EH (cell line): ENCODE data around the gene ACER3.
A peak's percentile ranks its signal among the peaks of the same experiment; 100 is the strongest.
"Not testable (repeated sequence)": the region's sequence is repeated elsewhere in the genome, so short reads cannot be mapped to it uniquely, and the experiment has no call there.

Experiments
- DNase-seq: peaks from one replicate; pipeline ENCODE4 v3.0.0-alpha.2; 2015; ENCODE audit warnings: low read depth

Gene ACER3

GRCh38 chr11:77059806-77060205 is 199.1 kb downstream of the ACER3 start:
- DNase-seq, result no peak

DNA sequence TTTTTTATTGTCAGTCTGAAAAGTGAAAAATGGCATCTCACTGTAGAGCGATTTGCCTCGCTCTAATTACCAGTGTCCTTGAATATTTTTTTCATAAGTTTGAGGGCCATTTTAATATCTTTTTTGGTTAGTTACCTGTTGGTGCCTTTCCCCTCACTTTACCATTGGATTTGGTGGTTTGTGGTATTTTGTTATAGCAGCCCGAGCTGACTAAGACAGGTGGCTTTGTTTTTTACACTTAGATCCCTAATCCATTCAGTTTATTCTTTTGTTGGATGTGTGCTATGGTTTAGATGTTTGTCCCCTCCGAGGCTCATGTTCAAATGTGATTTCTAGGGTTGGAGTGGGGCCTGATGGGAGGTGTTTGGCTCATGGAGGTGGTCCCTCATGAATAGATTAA is 199.5 kb downstream of the ACER3 start:
- no peak for DNase-seq

- not testable (repeated sequence) for DNase-seq
These were observed 200.5 kb downstream of the ACER3 start for GRCh38 chr11:77061258-77061657.

- DNase-seq, result no peak
These were observed 202.2 kb downstream of the ACER3 start for GRCh38 chr11:77062924-77063323.

GRCh38 chr11:77063407-77063806 is 202.7 kb downstream of the ACER3 start:
- DNase-seq, result no peak

- DNase-seq, result no peak
These were observed 203.1 kb downstream of the ACER3 start for GRCh38 chr11:77063861-77064260.

- no peak for DNase-seq
These were observed 204.0 kb downstream of the ACER3 start for GRCh38 chr11:77064648-77065217.

DNA sequence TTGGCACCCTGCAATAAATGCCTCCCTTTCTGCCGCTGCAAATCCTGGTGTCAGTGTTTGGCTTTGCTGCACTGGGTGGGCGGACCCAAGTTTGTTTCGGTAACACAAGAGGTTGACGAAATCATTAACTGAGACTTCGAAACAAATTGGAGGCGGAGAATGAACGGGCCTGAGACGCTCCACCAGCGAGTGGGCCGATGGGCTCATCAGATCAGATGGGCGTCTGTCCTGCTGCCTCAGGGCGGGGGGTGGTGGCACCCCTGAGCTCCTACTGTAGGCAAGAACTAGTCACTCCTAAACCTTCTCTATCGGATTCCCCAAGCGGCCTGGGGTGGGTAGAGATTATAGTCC is 205.1 kb downstream of the ACER3 start:
- DNase-seq, result peak; percentile 59

DNA sequence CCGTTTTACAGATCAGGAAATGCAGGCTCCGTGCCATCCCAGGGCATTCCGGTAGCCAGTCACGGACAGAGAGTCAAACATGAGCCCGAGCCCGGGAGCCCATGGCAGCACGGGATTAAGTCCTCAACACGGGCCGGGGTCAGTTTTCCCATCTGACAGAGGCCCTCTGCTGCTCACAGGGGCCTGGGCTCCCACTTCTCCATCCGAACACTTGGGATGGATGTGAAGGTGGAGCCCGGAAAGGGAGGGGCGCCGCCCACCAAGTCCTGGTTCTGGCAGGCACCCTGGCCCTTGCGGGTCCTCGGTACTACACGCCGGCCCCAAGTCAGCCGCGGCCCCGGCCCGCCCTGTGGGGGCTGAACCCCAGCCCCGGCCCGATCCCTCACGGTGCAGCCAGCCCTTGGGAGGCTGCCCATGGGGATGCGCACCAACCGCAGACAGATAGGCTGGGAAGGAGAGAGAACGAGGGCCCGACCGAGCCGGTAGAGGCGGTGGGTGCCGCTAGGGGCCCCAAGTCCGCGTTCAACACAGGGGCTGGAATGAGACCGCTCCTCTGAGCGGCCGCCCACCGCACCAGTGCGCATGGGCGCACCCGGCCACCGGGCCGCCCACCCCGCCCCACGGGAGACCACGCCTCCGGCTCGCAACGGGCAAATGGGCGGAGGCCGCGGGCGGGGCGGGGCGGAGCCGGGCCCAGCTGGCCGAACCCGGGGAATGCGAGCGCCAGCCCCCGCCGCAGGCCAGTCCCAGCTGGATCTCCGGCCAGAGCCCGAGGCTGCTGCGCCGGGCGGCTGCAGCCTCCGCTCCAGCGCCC is 205.7 kb downstream of the ACER3 start, which contains the start of gene CAPN5:
TSS of gene CAPN5 (plus strand) at position 743 of the 814 bp plus-strand sequence. CDS start 17,916 bp downstream, outside the sequence.
- DNase-seq, result peak; percentile 93

- DNase-seq, result no peak
These were observed 207.2 kb downstream of the ACER3 start for GRCh38 chr11:77067861-77068443.

GRCh38 chr11:77068457-77069335 is 208.0 kb downstream of the ACER3 start:
- no peak for DNase-seq

DNA sequence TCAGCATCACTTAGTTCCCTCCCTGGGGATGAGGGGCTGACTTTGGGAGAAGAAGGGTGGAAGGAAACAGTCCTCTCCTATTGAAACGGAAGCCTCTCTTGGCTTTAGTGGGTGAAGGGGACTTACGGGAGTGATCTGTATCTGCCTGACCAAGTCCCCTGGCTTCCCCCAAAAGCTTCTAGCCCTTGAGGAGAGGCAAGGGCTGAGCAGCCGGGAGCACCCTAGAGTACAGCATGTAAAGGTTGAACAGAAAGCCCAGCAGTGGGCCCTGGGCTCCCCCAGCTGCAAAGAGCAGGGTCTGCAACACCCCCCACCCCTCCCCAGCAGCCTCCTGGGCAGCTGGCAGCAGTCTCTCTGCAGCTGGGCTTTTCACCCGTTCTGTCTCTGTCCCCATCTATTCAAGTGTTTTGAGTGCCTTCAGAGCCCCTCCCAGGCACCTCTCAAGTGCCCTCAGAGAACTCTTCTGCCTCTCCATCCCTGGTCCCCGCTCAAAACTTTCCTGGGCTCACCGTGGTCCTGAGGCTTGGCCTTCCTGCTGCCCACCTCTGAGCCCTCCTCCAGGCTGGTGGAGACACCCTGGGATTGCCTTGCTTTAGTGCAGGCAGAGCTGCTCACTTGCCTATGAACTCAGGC is 208.7 kb downstream of the ACER3 start:
- no peak for DNase-seq

DNA sequence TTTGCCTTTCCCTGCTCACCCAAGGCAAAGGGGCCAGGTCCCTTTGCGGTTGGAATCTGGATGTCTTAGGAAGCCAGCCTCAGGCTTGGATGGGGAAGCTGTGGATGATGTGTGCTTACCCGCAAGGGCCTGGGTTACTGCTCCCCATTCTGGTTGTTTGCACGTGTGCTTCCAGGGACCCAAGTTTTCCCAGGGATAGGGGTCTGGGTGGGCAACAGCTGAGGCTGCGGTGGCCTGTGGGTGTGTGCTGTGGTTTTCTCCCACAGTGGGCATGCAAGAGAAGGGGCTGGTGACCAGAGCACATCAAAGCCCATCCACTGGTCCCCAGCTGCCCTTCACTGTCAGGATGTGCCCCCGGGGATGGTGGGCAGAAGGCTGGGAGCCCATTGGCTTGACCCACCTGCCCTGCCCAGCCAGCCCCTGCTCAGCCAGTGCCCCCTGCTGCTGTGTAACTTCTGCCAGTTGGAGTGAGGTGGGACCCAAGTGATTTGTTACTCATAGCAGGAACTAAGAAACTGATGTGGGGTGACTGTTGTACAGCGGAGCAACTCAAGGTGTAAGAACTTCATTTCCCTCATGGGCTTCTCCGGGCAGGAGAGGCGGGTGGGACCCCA is 209.4 kb downstream of the ACER3 start:
- DNase-seq, result no peak

DNA sequence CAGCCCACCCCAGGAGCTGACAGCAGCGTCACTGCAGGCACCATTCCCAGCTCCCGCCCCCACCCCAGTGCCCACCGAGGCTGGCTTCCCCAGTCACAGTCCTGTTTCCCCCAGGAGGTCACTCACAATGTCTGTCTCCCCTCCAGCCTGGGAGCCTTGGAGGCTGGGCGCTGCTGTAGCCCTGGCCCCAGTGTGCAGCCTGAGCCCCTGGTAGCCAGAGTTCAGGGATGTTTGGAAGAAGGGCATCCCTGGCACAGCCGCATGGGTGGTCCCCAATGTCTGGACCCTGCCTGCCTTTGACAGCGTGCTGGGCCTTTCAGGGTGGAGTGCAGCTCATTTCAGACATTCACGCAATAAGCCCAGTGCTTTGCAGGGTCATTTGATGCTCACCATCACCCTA is 210.4 kb downstream of the ACER3 start:
- no peak for DNase-seq

DNA sequence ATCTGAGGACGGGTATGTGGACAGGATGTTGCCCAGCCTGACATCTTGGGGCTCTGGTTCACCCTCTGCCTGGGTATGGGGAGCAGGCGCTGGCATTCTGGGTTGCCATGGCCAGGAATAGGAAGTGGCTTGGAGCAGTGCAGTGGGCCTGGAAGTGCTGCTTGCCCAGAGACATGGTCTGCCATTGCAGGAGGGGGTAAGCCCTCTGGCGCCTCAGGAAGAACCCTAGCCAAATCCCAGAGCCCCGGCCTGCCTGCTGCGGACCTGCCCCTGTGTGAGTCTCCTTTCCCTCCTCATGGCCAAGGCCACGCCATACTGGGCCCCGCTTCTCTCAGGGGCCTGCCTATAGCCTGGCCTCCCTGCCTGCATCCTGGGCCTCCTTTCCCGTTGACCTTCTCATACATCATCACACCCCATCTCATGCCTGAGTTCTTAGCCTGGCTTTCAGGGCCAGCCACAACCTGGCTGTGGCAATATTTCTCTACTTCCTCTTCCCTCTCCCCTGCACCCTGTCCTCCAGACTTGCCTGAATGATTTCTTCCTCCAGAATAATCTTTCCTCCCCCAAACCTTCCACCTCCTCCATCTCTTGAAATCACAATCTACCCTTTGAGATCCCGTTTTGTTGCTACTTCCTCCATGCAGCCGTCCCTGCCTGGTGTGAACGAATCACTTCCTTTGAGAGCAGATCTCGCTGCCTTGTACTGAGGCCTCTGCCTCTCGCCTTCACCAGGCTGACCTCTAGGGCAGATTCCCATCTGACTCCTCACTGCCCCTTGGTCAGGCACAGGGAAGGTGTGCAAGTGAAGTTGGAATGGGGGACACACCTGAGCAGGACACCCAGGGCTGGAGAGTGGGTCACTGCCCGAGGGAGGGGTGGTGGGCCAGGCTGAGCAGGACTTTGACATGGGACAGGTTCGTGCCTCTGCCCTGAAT is 211.2 kb downstream of the ACER3 start:
- DNase-seq, result peak; percentile 58

DNA sequence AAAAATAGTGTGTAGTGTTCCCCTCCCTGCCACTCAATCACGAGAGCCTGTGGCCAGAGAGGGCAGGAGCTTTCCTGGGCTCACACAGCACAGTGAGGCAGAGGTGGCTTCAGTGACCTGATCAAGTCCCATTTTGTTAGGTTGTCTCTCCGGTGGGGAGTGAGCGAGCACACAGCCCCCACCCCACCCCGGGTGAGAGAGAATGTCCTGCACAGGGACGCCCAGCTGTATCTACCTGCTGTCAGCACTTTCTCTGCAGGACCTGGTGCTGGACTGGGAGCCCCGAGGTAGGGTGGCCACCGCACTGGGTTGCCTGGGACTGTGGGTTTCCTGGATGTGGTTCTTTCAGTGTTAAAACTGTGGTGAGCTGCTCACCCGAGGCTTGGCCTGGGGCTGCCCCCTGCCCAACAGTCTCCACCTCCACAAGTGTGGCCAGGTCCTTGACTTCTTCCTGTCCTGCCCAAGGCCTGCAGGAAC is 212.2 kb downstream of the ACER3 start:
- no peak for DNase-seq

- peak; percentile 96 for DNase-seq
These were observed 212.7 kb downstream of the ACER3 start for GRCh38 chr11:77073328-77074001.

DNA sequence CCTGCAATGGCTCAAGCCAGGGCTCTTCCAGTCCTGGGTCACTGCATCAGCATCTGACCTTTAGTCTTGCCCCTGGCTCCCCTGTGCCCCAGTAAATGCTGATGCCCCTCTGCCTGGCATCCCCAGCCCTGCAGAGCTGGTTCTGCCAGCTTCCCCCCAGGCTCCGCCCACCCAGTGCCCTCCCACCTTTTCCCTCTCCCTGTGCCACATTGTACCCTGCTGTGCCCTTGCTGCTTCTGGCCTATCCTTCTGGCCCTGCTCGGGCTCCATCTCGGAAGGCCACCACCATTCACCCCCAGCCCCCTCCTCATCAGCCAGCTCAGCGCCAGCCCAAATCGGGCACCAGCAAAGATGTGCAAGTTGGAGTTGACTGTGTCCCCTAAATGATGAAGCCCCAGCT is 213.5 kb downstream of the ACER3 start:
- DNase-seq, result no peak

DNA sequence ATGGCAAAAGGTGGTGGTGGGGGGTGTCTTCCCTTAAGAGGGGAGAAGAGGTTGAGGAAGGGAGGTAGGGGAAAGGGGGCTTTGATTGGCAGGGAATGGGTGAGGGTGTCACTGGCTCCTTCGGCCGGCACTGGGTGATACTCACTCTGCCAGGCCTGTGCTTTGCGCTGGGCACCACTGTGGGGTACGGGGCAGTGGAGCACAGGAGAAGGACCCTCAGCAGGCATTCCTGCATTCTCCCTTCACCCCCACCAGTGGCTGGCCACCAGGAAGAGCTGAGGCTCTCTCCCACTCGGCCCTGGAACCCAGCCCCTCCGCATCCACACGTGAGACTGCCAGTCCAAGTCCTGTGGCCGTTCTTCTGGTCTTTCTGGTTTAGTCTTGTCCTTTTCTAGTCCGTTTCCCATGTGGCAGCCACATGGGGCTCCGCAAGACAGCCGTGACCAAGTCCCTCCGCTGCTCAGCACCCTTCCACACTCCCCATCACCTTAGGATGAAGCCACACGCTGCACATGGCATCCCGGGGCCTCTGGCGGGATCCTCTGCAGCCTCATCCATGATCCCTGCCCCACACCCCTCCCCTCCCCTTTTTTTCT is 214.0 kb downstream of the ACER3 start:
- no peak for DNase-seq
